ENCODE measurements around the gene SERHL2.
"Not testable (repeated sequence)": the region's sequence is repeated elsewhere in the genome, so short reads cannot be mapped to it uniquely, and the experiment has no call there.

The SERHL2 gene

DNA sequence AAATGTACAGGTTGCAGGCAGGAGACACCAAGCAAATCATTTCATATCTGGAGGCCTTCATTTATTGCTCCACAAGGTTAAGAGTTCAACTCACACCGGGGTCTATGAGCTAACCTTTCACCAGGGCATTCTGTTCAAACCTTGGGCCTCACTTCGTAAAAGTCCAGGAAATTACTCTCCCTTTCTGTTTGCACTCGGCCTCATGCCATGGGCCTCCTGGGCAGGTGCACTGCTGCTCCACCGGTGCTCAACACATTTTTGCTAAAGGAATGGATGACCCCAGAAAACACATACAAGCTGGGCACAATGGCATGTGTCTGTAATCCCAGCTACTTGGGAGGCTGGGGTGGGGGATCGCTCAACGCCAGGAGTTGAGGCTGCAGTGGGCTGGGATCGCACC lies 17.6 kb upstream of the SERHL2 start:
- DNase-seq, result no peak

- not testable (repeated sequence) for DNase-seq
These were observed 17.1 kb upstream of the SERHL2 start for GRCh38 chr22:42536634-42537033.

DNA sequence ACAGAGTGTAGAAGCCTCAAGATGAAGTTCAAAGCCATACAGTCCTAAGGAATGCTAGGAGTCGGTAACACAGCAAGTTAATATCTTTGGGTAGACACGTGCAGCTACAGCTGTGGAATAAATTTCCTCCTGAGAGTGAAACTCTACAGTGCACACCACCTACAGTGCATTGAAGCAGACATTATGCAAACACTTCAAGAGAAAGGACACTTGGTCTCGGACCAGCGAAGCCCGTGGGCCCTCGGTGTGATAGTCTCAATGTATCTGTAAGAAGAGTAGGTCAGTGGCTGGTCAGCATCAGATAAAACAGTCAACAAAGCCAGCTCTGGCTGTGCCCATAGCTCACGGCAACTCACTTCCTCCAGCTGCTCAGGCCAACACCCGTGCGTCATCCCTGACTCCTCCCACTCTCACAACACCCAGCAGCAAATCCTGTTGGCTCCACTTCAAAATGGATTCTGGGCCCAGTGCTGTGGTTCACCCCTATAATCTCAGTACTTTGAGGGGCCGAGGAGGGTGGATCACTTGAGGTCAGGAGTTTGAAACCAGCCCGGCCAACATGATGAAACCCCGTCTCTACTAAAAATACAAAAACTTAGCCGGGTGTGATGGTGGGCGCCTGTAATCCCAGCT lies 16.4 kb upstream of the SERHL2 start:
- not testable (repeated sequence) for DNase-seq

DNA sequence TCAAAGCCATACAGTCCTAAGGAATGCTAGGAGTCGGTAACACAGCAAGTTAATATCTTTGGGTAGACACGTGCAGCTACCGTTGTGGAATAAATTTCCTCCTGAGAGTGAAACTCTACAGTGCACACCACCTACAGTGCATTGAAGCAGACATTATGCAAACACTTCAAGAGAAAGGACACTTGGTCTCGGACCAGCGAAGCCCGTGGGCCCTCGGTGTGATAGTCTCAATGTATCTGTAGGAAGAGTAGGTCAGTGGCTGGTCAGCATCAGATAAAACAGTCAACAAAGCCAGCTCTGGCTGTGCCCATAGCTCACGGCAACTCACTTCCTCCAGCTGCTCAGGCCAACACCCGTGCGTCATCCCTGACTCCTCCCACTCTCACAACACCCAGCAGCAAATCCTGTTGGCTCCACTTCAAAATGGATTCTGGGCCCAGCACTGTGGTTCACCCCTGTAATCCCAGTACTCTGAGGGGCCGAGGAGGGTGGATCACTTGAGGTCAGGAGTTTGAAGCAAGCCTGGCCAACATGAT lies 14.5 kb upstream of the SERHL2 start:
- DNase-seq, result not testable (repeated sequence)

DNA sequence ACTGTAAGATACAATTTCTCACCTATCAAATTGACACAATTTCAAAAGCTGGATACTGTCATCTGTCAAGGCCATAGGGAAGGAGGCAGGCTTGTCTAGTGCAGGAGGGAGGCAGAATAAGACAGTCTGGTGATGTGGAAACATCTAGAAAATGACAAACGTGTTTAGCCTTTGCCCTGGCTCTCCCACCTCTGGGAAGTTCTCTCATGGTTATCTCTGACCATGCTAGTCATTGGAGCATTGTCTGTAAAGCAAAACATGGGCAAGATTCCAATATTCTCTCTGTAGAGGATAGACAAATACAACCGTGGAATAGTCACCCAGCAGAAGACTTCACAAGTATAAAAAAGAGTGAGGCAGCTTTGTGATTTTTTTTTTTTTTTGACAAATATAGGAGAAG lies 9.1 kb upstream of the SERHL2 start:
- no peak for DNase-seq

GRCh38 chr22:42547562-42547961 lies 6.2 kb upstream of the SERHL2 start:
- no peak for DNase-seq

- not testable (repeated sequence) for DNase-seq
These were observed 5.6 kb upstream of the SERHL2 start for GRCh38 chr22:42548126-42548525.

- DNase-seq, result no peak
These were observed 5.0 kb upstream of the SERHL2 start for GRCh38 chr22:42548597-42549330.

DNA sequence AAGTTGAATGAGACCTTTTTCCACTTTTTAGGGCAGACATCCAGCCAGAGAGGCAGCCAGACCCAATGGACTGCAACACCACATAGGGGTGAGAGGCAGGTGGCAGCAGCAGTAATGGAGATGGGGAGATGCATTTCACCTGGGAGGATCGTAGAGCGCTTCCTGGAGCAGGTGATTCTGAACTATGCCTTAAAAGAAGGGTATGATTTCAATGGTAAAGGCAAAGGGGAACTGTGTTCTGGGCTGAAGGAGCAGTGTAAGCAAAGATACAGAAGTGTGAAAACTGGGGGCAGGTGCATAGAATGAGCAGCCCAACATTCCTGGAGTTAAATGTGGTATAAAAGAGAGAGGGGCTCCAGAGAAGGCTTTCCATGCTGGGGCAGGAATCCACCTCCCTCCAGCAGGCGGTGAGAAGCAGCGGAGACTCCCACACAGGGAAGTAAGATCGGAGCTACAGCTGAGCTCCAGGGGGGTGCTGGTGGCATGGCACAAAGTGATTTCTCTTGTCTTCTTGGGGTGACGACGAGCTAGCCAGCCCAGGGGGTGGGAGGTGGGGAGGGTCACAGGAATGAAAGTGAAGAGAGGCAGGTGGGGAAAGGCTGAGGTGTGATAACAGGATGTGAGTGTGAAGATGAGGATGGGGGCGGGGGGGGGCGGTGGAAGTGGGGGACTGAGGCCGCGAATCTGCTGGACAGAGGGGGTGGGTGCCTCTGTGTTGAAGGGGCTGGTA lies 4.3 kb upstream of the SERHL2 start:
- no peak for DNase-seq

GRCh38 chr22:42552294-42552647 lies 1.5 kb upstream of the SERHL2 start:
- not testable (repeated sequence) for DNase-seq

GRCh38 chr22:42560381-42560780 lies 6.6 kb downstream of the SERHL2 start:
- DNase-seq, result no peak

- peak; percentile 1 for DNase-seq
These were observed 7.0 kb downstream of the SERHL2 start for GRCh38 chr22:42560781-42561180.

GRCh38 chr22:42561856-42562255 lies 8.1 kb downstream of the SERHL2 start:
- DNase-seq, result no peak

DNA sequence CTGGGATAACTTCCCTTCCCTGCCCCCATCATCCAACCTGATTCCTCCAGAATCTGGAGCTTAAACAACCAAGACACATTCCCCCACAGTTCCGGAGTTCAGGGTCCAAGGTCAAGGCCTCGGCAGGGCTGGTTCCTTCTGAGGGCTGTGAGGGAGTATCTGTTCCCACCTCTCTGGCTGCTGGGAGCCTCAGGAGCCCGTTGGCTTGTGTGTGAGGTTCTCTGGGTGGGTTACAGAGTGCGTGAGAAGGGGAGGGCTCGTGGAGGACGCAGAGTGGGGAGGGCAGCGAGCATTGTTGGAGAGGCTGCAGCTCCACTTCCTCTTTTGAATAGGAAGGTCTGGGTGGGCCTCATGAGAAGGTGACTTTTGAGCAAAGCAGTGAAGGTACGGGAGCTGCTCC lies 8.5 kb downstream of the SERHL2 start:
- no peak for DNase-seq

DNA sequence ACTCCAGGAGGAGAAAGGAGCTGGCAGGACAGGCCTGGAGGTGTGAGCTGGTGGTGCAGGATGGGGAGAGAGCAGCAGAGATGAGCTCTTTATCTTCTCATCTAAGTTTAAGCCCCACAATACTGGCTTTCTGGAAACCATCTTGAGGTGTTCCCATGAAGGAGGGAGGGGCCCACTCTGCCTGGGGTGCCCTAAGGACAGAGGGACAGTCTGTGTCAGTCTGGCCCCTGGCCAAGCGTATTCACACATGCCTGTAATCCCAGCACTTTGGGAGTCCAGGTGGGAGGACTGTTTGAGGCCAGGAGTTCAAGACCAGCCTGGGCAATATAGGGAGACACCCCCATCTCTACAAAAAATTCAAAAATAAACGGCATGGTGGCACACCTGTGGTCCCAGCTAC lies 8.9 kb downstream of the SERHL2 start:
- no peak for DNase-seq

GRCh38 chr22:42563943-42564342 lies 10.2 kb downstream of the SERHL2 start:
- DNase-seq, result not testable (repeated sequence)

DNA sequence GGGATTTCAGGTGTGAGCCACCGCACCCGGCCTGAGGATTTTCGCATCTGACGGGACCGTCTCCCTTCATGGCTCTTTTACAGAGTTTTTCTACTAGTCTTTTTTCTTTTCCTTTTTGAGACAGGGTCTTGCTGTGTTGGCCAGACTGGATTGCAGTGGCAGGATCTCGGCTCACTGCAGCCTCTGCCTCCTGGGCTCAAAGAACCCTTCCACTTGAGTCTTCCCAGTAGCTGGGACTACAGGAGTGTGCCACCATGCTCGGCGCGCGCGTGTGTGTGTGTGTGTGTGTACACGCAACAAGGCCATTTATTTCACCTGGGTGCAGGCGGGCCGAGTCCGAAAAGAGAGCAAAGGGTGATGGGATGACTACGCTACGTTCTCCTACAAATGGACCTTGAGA lies 10.9 kb downstream of the SERHL2 start:
- no peak for DNase-seq

GRCh38 chr22:42565956-42566355 lies 12.2 kb downstream of the SERHL2 start:
- no peak for DNase-seq

DNA sequence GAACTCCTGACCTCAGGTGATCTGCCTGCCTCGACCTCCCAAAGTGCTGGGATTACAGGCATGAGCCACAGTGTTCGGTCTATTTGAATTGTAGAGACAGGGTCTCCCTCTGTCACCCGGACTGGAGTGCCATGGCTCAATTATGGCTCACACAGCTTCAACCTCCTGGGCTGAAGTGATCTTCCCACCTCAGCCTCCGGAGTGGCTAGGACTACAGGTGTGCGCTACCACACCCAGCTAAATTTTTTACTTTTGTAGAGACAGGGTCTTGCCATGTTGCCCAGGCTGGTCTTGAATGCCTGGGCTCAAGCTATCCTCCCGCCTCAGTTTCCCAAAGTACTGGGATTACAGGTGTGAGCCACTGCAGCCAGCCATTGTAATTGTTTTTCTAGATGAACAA lies 14.2 kb downstream of the SERHL2 start:
- not testable (repeated sequence) for DNase-seq

DNA sequence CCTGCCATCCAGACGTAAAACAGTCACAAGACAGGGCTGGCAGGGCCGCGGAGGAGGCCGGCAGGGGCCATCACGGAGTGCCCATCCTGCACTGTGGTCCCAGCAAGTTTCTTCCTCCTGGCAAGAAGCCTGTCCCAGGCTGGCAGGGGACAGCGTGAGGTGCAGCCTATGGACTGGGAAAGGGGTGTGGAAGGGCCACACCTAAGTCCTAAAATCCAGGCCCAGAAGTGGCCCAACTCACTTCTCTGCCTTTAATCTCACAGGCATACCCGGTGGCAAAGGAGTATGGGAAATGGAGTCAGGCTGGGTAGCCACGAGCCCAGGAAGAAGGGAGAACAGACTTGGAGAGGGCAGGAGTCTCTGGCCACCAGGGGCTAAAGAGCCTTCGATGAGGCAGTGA lies 16.8 kb downstream of the SERHL2 start:
- DNase-seq, result not testable (repeated sequence)

DNA sequence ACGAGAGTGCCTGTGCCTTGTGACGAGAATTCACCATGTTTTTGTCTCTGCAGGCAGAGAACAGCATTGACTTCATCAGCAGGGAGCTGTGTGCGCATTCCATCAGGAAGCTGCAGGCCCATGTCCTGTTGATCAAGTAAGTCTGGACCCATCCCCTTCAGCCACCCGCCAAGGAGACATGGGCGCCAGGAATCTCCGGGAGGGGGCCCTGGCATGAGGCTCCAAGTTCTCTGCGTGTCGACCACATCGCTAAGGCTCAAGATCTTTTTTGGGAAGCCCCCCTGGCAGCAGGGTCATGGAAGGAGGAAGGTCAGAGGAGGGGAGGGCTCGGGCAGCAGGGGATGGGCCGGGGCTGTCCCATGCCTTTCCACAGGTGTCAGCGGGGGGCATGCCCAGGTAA lies 17.3 kb downstream of the SERHL2 start:
- DNase-seq, result not testable (repeated sequence)

DNA sequence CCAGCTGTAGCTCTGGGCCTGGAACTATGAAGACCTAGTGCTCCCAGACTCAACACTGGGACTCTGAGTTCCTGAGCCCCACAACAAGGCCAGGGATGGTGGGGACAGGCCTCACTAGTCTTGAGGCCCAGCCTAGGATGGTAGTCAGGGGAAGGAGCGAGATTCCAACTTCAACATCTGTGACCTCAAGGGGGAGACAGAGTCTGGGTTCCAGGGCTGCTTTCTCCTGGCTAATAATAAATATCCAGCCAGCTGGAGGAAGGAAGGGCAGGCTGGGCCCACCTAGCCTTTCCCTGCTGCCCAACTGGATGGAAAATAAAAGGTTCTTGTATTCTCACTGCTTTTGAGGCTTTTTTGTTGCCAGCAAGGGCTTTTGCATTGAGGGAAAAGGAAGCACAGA lies 20.3 kb downstream of the SERHL2 start:
- not testable (repeated sequence) for DNase-seq

DNA sequence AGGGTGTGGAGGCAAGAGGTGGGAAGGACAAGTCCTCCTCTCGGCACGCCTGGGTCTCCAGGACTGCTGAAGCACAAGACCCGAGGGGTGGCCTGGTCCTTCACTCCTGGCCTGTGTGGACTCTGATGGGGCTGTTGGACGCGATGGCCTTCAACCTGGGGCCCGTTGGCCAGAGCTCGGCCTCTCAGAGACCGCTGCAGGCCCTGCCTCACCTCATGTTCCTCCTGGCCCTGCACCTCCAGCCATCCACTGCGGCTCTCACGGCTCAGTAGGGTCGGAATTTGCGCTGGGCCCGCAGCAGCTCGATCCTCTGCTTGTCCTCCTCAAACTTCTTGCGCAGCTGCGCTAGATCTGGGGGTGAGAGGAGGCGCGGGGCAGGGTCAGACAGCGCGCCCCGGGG lies 20.7 kb downstream of the SERHL2 start:
- not testable (repeated sequence) for DNase-seq
